Calu3 (cell line): ENCODE data around the gene MEIS3. TPM values are rescaled to one million over a fixed set of nuclear protein-coding genes. Genes with fewer than 3 reads are reported as not detected.
A peak's percentile ranks its signal among the peaks of the same experiment; 100 is the strongest.

Experiments
- BruUV-seq: library from RNA; stranded (reverse); fragments of 400-500 nt; replicated peaks from 2 replicates; lab custom pipeline; 2021; lab: Mats Ljungman, UMichigan
- CTCF ChIA-PET: fragments of 300-600 bp; sonication (Branson Sonifier 250); formaldehyde crosslinking; loops from one replicate; lab custom pipeline; 2022; ENCODE audit warnings: antibody characterized with exemption; lab: Charles Lee
- DNase-seq: peaks from one replicate; pipeline ENCODE4 v3.0.0; 2022
- H3K27ac Mint-ChIP-seq: one replicate; pipeline ENCODE4 v1.8.0; 2022; ENCODE audit warnings: mixed read lengths; ENCODE audit not compliant: unreplicated experiment
- H3K27me3 Mint-ChIP-seq: one replicate; pipeline ENCODE4 v1.8.0; 2022; ENCODE audit warnings: mixed read lengths; ENCODE audit not compliant: unreplicated experiment
- H3K36me3 Mint-ChIP-seq: one replicate; pipeline ENCODE4 v1.8.0; 2022; ENCODE audit warnings: mild to moderate bottlenecking, moderate library complexity, mixed read lengths; ENCODE audit not compliant: insufficient read depth, unreplicated experiment
- H3K4me1 Mint-ChIP-seq: one replicate; pipeline ENCODE4 v1.8.0; 2022; ENCODE audit warnings: mild to moderate bottlenecking, low read depth, mixed read lengths; ENCODE audit not compliant: unreplicated experiment
- H3K4me3 Mint-ChIP-seq: one replicate; pipeline ENCODE4 v1.8.0; 2022; ENCODE audit warnings: mild to moderate bottlenecking, low read depth, moderate library complexity, mixed read lengths; ENCODE audit not compliant: unreplicated experiment
- H3K9me3 Mint-ChIP-seq: one replicate; pipeline ENCODE4 v1.8.0; 2022; ENCODE audit warnings: low read depth, mixed read lengths; ENCODE audit not compliant: unreplicated experiment
- intact Hi-C: fragments of 100-400 bp; cut with micrococcal nuclease; formaldehyde crosslinking; loops from one replicate; pipeline ENCODE4 v1.10.0; 2022; ENCODE audit not compliant: unreplicated experiment
- total RNA-seq: library from RNA; stranded (reverse); gene quantifications from 2 replicates; pipeline ENCODE4 v1.2.3, GENCODE V29; 2022
- TF ChIP-seq, protein P1 (sequence below): fragments of 200-600 bp; IDR thresholded peaks from one replicate; pipeline ENCODE4 v1.8.0; 2022; ENCODE audit warnings: antibody characterized with exemption; ENCODE audit not compliant: unreplicated experiment

Gene MEIS3
- total RNA-seq, 1 experiment from 2014 or later: 0.87 TPM

- Mint-ChIP-seq H3K4me3 (no peak overlapping the region), H3K4me1 (peaks cover 36% of the 10 kb centered on the region), H3K36me3 (peaks cover 78% of the 10 kb centered on the region), H3K27me3 (no peaks in the 10 kb centered on the region), H3K27ac (no peak overlapping the region), H3K9me3 (no peaks in the 10 kb centered on the region)
- DNase-seq: peak; percentile 20
- intact Hi-C loops: no loop called here
- TF ChIP-seq, protein P1, sequence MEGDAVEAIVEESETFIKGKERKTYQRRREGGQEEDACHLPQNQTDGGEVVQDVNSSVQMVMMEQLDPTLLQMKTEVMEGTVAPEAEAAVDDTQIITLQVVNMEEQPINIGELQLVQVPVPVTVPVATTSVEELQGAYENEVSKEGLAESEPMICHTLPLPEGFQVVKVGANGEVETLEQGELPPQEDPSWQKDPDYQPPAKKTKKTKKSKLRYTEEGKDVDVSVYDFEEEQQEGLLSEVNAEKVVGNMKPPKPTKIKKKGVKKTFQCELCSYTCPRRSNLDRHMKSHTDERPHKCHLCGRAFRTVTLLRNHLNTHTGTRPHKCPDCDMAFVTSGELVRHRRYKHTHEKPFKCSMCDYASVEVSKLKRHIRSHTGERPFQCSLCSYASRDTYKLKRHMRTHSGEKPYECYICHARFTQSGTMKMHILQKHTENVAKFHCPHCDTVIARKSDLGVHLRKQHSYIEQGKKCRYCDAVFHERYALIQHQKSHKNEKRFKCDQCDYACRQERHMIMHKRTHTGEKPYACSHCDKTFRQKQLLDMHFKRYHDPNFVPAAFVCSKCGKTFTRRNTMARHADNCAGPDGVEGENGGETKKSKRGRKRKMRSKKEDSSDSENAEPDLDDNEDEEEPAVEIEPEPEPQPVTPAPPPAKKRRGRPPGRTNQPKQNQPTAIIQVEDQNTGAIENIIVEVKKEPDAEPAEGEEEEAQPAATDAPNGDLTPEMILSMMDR: no peak
- no TSS peak for BruUV-seq
- CTCF ChIA-PET: no interaction called here
These were observed 66.0 kb downstream of the MEIS3 start for GRCh38 chr19:47353307-47353712.

Other genes with a start within 250 kb of the MEIS3 start
- 8.6 and 9.8 TPM in 2 replicates for gene BBC3, start 188.3 kb downstream of the MEIS3 start, total RNA-seq
- 38.2 and 39.1 TPM in 2 replicates for gene CCDC9, start 163.0 kb downstream of the MEIS3 start, total RNA-seq
- gene INAFM1, start 144.6 kb downstream of the MEIS3 start, total RNA-seq: 12.9 and 13.9 TPM in 2 replicates
- gene C5AR1, start 109.7 kb downstream of the MEIS3 start, total RNA-seq: 6.2 and 11.9 TPM in 2 replicates
- 0.31 TPM in 1 of 2 replicates, not detected in the other for gene C5AR2, start 87.4 kb downstream of the MEIS3 start, total RNA-seq
- 51.4 and 51.6 TPM in 2 replicates for gene DHX34, start 70.2 kb downstream of the MEIS3 start, total RNA-seq
- gene SLC8A2, start 52.4 kb upstream of the MEIS3 start, total RNA-seq: 0.12 and 0.33 TPM in 2 replicates
- 22.8 and 24.0 TPM in 2 replicates for gene KPTN, start 64.7 kb upstream of the MEIS3 start, total RNA-seq
- gene NAPA, start 95.5 kb upstream of the MEIS3 start, total RNA-seq: 158 and 181 TPM in 2 replicates
- gene ZNF541, start 153.6 kb upstream of the MEIS3 start, total RNA-seq: not detected in 2 replicates
- gene BICRA, start 189.6 kb upstream of the MEIS3 start, total RNA-seq: 24.4 TPM in 2 replicates